SU-DHL-6 (cell line): ENCODE data around the gene PLCB1.
"Not testable (repeated sequence)": the region's sequence is repeated elsewhere in the genome, so short reads cannot be mapped to it uniquely, and the experiment has no call there.

Experiments
- H2AFZ ChIP-seq: fragments of 200-600 bp; sonication (generic); 2 replicates; pipeline ENCODE4 v1.6.1; 2014; ENCODE audit warnings: low read depth, mild to moderate bottlenecking, moderate library complexity, mixed read lengths, antibody characterized with exemption, low read length; ENCODE audit not compliant: severe bottlenecking
- H3F3A ChIP-seq: fragments of 200-600 bp; shearing (Covaris generic); 2 replicates; pipeline ENCODE4 v1.6.0; 2016; ENCODE audit warnings: antibody characterized with exemption, mild to moderate bottlenecking; ENCODE audit not compliant: insufficient read depth
- H3K27ac ChIP-seq: fragments of 200-600 bp; sonication (generic); 2 replicates; pipeline ENCODE4 v1.5.1; 2016; ENCODE audit warnings: low read depth, mild to moderate bottlenecking, low read length, moderate library complexity, mixed read lengths
- H3K27me3 ChIP-seq: fragments of 200-600 bp; sonication (generic), shearing (Covaris generic); 2 replicates; pipeline ENCODE4 v1.6.0; 2014; ENCODE audit warnings: mild to moderate bottlenecking, low read length
- H3K36me3 ChIP-seq: fragments of 200-600 bp; sonication (generic); 2 replicates; pipeline ENCODE4 v1.6.1; 2014; ENCODE audit warnings: mild to moderate bottlenecking, low read length, mixed read lengths
- H3K4me2 ChIP-seq: fragments of 300-600, 200-600 bp; shearing (Covaris generic), sonication (generic); 2 replicates; pipeline ENCODE4 v1.6.0; 2014; ENCODE audit warnings: low read length, low read depth, mild to moderate bottlenecking; ENCODE audit not compliant: poor library complexity, severe bottlenecking
- H3K4me3 ChIP-seq: fragments of 200-600 bp; sonication (generic); 2 replicates; pipeline ENCODE4 v1.5.1; 2014; ENCODE audit warnings: antibody characterized with exemption, low read length, mild to moderate bottlenecking, mixed read lengths; ENCODE audit not compliant: insufficient read depth, poor library complexity, severe bottlenecking
- H3K79me2 ChIP-seq: fragments of 200-600 bp; sonication (generic); 2 replicates; pipeline ENCODE4 v1.6.1; 2014; ENCODE audit warnings: mild to moderate bottlenecking, low read length, moderate library complexity; ENCODE audit not compliant: insufficient read depth
- H3K9ac ChIP-seq: fragments of 200-600 bp; sonication (generic); 2 replicates; pipeline ENCODE4 v1.7.0; 2014; ENCODE audit warnings: mild to moderate bottlenecking, low read length
- H3K9me2 ChIP-seq: fragments of 200-600 bp; sonication (generic); replicated peaks from 2 replicates; pipeline ENCODE4 v1.6.1; 2014; ENCODE audit warnings: low read length; ENCODE audit not compliant: insufficient read depth
- H3K9me3 ChIP-seq: fragments of 200-600 bp; sonication (generic); 2 replicates; pipeline ENCODE4 v1.6.1; 2014; ENCODE audit warnings: low read length, mixed read lengths; ENCODE audit not compliant: insufficient read depth
- H4K20me1 ChIP-seq: fragments of 200-600 bp; sonication (generic); 2 replicates; pipeline ENCODE4 v1.6.1; 2014; ENCODE audit warnings: low read depth, mild to moderate bottlenecking, antibody characterized with exemption, low read length, moderate library complexity, mixed read lengths
- CTCF ChIP-seq: fragments of 200-600 bp; sonication (generic); IDR thresholded peaks from one replicate; pipeline ENCODE4 v1.5.1; 2017; ENCODE audit warnings: antibody characterized with exemption, mild to moderate bottlenecking, low read length, moderate library complexity; ENCODE audit not compliant: insufficient read depth, poor library complexity, severe bottlenecking
- EZH2phosphoT487 ChIP-seq: fragments of 200-600 bp; sonication (generic), shearing (Covaris generic); conservative IDR thresholded peaks from 2 replicates; pipeline ENCODE4 v1.6.1; 2018; ENCODE audit warnings: mild to moderate bottlenecking, antibody characterized with exemption, low read length, moderate library complexity, mixed read lengths

The PLCB1 gene

GRCh38 chr20:8461186-8461585, 329.1 kb downstream of the PLCB1 start:
- H3F3A ChIP-seq = no peaks in the 10 kb centered on the region
- H3K79me2 ChIP-seq = no peaks in the 10 kb centered on the region
- H3K4me2 ChIP-seq = no peak overlapping the region
- H3K27ac ChIP-seq = no peak overlapping the region
- TF ChIP-seq CTCF = no peak
- no peak for TF ChIP-seq EZH2phosphoT487
- H3K4me3 ChIP-seq = no peak overlapping the region
- peaks cover 9% of the 10 kb centered on the region; the same call in 1 of the 2 replicates for H3K9me3 ChIP-seq
- no peaks in the 10 kb centered on the region for H3K9me2 ChIP-seq
- no peaks in the 10 kb centered on the region for H4K20me1 ChIP-seq
- no peaks in the 10 kb centered on the region for H3K27me3 ChIP-seq
- no peak overlapping the region for H3K9ac ChIP-seq
- H2AFZ ChIP-seq = no peak overlapping the region
- no peaks in the 10 kb centered on the region for H3K36me3 ChIP-seq

- H3K36me3 ChIP-seq = no peaks in the 10 kb centered on the region
- H3K9me3 ChIP-seq = peaks cover 9% of the 10 kb centered on the region; the same call in 1 of the 2 replicates
- H3K4me3 ChIP-seq = no peak overlapping the region
- H3K27me3 ChIP-seq = no peaks in the 10 kb centered on the region
- no peaks in the 10 kb centered on the region for H3K79me2 ChIP-seq
- no peaks in the 10 kb centered on the region for H3F3A ChIP-seq
- no peak overlapping the region for H3K27ac ChIP-seq
- no peak overlapping the region for H3K9ac ChIP-seq
- TF ChIP-seq EZH2phosphoT487 (no peak), CTCF (no peak)
- H2AFZ ChIP-seq = no peak overlapping the region
- H3K9me2 ChIP-seq = no peaks in the 10 kb centered on the region
- no peaks in the 10 kb centered on the region for H4K20me1 ChIP-seq
- H3K4me2 ChIP-seq = no peak overlapping the region
Measured at GRCh38 chr20:8464368-8464767, 332.3 kb downstream of the PLCB1 start.

GRCh38 chr20:8466781-8467180, 334.7 kb downstream of the PLCB1 start:
- H3K4me2 ChIP-seq, H3F3A ChIP-seq, H3K27ac ChIP-seq, H3K9me2 ChIP-seq, H3K79me2 ChIP-seq, H2AFZ ChIP-seq, H3K36me3 ChIP-seq, H3K4me3 ChIP-seq, H3K27me3 ChIP-seq, H4K20me1 ChIP-seq, H3K9me3 ChIP-seq, H3K9ac ChIP-seq: not testable (repeated sequence)

GRCh38 chr20:8470156-8470555, 338.1 kb downstream of the PLCB1 start:
- Histone ChIP-seq H3F3A (no peaks in the 10 kb centered on the region), H3K36me3 (no peaks in the 10 kb centered on the region), H3K4me2 (no peak overlapping the region), H3K4me3 (no peak overlapping the region), H3K27me3 (no peaks in the 10 kb centered on the region), H4K20me1 (no peaks in the 10 kb centered on the region), H3K79me2 (no peaks in the 10 kb centered on the region), H3K9me2 (no peaks in the 10 kb centered on the region), H3K9me3 (no peaks in the 10 kb centered on the region), H2AFZ (no peak overlapping the region), H3K27ac (no peak overlapping the region), H3K9ac (no peak overlapping the region)
- TF ChIP-seq EZH2phosphoT487 (no peak), CTCF (no peak)
